HG02678 (cell line): ENCODE measurements around the gene SLX4IP.

Source experiments
- ATAC-seq: cut with Tn5 transposase; IDR thresholded peaks from one replicate; pipeline ENCODE4 v1.9.1; 2021; ENCODE audit warnings: mild to moderate bottlenecking, moderate library complexity; ENCODE audit not compliant: unreplicated experiment

SLX4IP gene

GRCh38 chr20:10492844-10493243 lies 57.7 kb downstream of the SLX4IP start:
- no peak for ATAC-seq

DNA sequence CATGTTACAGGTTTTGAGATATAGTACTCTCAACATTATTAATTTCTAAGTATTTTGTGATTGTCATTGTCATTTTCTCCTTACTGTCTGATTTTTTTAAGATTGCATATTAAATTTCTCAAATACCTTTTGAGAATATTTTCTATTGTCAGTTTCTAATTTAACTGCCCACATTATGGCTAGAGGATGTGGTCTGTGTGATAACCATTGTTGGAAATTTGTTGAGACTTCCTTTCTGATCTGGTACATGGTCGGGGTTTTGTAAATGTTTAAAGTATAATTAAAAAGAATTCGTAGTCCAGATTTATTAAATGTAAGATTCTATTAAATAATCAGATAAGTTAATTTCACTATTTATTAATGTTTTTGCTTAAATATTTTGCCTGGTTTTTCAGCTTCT lies 60.1 kb downstream of the SLX4IP start:
- peak; percentile 55 for ATAC-seq

GRCh38 chr20:10496465-10496864 lies 61.4 kb downstream of the SLX4IP start:
- ATAC-seq: no peak

- no peak for ATAC-seq
Observed at GRCh38 chr20:10497283-10497682, 62.2 kb downstream of the SLX4IP start.

DNA sequence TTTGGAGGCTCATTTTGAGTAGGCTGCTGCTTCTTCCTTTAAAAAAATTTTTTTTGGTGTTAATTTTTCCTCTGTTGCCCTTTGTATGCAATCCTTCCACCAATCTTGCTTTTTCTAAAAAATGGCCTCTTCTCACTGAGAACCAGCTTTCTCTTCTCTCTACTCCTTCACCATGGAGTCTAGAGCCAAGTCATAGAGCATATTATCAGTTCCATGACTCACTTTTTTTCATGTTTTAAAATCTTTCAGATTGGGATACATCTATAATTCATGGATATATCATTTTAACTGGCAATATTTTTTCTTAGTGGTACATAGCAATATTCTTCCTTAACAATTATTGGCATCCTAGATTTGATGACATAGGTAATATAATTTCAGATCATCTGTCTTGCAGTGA lies 62.7 kb downstream of the SLX4IP start:
- ATAC-seq: no peak

DNA sequence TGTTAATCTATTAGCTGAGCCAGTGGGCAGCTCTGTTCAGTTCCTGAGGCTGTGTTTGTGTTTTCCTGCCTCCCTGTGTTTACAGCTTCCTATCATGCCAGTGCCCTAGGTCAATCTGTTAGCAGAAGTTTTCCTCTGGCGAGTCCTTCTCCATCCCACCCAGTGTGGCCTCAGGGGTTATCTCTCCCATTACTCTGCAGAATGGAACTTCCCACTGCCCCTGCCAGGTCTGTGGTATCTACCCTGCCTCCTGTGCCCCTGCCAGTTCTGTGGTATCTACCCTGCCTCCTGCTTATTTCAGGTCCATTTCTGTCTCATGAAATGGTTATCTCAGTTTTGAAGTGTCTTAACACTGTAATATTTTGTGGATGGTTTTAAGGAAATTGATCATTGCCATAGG lies 63.1 kb downstream of the SLX4IP start:
- no peak for ATAC-seq

DNA sequence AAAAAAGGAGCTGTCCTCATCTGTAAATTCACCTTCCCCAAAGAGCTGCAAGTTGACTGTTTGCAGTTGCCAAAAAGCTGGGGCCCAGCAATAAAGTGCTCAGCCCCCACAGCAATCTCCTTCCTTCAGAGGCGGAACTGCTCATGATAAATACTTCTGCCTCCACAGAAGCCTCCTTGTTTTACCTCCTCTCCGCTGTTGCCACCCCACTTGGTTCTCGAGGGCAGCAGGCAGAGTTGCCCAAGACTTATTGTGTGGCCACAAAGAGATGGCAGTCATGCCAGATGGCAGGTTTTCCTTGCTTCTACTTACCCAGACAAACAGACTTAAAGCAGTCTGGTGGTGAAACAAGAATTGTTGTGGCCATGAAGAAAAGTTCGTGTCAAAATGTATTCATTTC lies 66.3 kb downstream of the SLX4IP start:
- ATAC-seq: peak; percentile 39

GRCh38 chr20:10502098-10502526 lies 67.0 kb downstream of the SLX4IP start:
- ATAC-seq: peak; percentile 46

DNA sequence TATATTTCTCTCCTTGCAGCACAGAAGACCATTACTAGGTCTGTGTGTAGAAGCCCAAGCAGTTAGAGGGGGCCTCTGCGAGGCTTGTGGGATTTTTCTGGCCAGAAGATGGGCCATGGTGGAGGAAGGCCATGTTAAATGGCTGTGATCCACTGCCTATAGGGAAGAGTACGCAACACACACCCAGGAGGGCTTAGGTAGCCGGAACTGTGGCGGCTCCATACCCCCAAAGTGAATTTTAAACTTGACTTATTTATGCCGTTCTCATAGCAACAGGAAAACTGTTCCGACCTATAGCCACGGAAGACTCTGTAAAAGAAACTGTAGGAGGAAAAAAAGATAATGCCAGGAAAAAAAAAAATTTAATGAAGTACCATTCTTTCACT lies 69.5 kb downstream of the SLX4IP start:
- no peak for ATAC-seq

- no peak for ATAC-seq
Observed at GRCh38 chr20:10504994-10505730, 70.1 kb downstream of the SLX4IP start.

- ATAC-seq: no peak
Observed at GRCh38 chr20:10505827-10506226, 70.7 kb downstream of the SLX4IP start.

- ATAC-seq: no peak
Observed at GRCh38 chr20:10507052-10507451, 71.9 kb downstream of the SLX4IP start.

GRCh38 chr20:10508060-10508459 lies 73.0 kb downstream of the SLX4IP start:
- no peak for ATAC-seq

DNA sequence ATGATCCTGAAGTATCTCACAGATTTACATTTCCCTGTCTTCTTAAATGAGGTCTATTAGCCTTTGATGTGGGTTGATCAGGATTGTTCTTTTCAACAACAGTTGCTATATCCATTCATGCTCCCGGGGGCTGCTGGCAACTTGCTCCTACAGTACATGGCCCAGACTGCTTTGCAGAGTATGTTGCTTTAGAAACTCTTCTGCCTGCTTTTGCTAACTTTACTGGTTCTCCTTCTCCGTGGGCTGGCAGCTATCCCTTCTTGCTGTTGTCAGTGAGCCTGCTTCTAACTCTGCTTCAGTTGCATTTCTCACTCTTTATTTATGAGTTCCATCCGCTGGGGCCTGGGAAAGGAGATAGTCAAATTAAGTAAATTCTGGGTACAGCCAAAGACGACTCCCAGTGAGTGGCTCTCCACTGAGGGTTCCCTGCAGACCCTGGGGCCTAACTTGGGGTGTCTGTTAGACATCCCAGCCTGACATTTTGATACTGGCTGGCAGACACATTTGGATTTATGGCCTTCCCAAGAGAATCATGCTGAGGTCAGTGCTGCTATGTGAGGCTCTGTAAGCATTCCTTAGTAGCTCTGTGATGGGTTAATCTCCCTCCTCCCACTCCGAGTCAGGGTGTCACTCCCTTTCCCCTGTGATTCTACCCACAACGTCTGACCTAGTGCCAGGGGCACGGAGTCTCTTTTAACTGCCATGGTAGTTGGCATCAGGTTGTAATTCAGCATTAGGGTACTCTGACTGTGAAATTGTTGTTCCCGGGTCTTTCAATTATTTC lies 73.6 kb downstream of the SLX4IP start:
- no peak for ATAC-seq

GRCh38 chr20:10509376-10509775 lies 74.3 kb downstream of the SLX4IP start:
- ATAC-seq: no peak

DNA sequence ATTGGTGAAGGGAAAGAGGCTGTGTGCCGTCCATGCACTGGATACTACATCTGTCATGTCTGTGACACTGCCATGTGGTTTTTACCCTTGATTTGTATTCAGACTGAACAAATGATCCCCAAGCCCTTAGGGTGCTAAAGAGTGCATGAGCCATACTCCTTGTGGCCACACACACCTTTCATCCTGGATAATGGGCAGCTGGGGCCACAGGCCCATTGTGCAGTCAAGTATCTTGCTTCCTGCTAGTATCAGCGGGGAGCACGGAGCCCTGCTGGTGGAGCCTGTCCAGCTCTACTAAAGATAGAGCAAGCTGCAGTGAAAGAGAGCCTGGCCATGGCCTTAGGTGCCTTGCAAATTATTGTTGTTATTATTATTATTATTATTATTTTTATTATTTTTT lies 75.1 kb downstream of the SLX4IP start:
- ATAC-seq: no peak

GRCh38 chr20:10511170-10511508 lies 76.0 kb downstream of the SLX4IP start:
- ATAC-seq: no peak

- ATAC-seq: peak; percentile 98
Observed at GRCh38 chr20:10511509-10512251, 76.6 kb downstream of the SLX4IP start.

GRCh38 chr20:10513061-10513460 lies 78.0 kb downstream of the SLX4IP start:
- ATAC-seq: no peak

- ATAC-seq: no peak
Observed at GRCh38 chr20:10513931-10514575, 78.9 kb downstream of the SLX4IP start.

DNA sequence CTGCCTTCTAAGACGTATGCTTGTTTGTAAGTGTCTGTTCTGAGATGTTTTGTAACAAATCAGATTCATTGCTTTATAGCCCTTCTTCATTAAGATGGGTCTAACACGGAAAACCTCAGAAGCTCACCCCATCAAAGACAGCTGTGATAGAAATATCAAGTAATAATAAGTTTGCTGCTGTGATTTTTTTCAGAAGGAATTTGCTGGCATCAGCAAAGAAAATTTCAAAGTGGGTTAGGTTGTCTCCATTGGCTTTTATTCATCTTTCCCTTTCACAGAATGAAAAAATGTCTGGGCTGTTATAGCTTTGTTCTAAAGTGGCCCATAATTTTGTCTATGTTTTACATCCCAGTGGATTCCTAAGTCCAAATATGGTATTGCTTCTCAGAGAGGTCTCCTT lies 81.4 kb downstream of the SLX4IP start:
- no peak for ATAC-seq
